ENCODE data around the gene FBN3.
A peak's percentile ranks its signal among the peaks of the same experiment; 100 is the strongest.
"Not testable (repeated sequence)": the region's sequence is repeated elsewhere in the genome, so short reads cannot be mapped to it uniquely, and the experiment has no call there.

The FBN3 gene

GRCh38 chr19:8117991-8118390 is 31.4 kb downstream of the FBN3 start:
- no peak for DNase-seq (ENCODE audit: low spot score)

GRCh38 chr19:8116437-8117293 is 32.7 kb downstream of the FBN3 start:
- DNase-seq (ENCODE audit: low spot score), result no peak

GRCh38 chr19:8115805-8116396 is 33.5 kb downstream of the FBN3 start:
- no peak for DNase-seq (ENCODE audit: low spot score)

GRCh38 chr19:8113017-8113416 is 36.4 kb downstream of the FBN3 start:
- no peak for DNase-seq (ENCODE audit: low spot score)

GRCh38 chr19:8111376-8111775 is 38.0 kb downstream of the FBN3 start:
- peak; percentile 8 for DNase-seq (ENCODE audit: low spot score)

- peak; percentile 10 for DNase-seq (ENCODE audit: low spot score)
Observed at GRCh38 chr19:8110931-8111330, 38.5 kb downstream of the FBN3 start.

GRCh38 chr19:8109890-8110662 is 39.3 kb downstream of the FBN3 start:
- no peak for DNase-seq (ENCODE audit: low spot score)

- DNase-seq (ENCODE audit: low spot score), result no peak
Observed at GRCh38 chr19:8109455-8109854, 39.9 kb downstream of the FBN3 start.

- DNase-seq (ENCODE audit: low spot score), result no peak
Observed at GRCh38 chr19:8108560-8109445, 40.6 kb downstream of the FBN3 start.

GRCh38 chr19:8107301-8107903 is 42.0 kb downstream of the FBN3 start:
- DNase-seq (ENCODE audit: low spot score), result no peak

GRCh38 chr19:8105471-8105870 is 43.9 kb downstream of the FBN3 start:
- no peak for DNase-seq (ENCODE audit: low spot score)

GRCh38 chr19:8101910-8102309 is 47.5 kb downstream of the FBN3 start:
- not testable (repeated sequence) for DNase-seq (ENCODE audit: low spot score)

- no peak for DNase-seq (ENCODE audit: low spot score)
Observed at GRCh38 chr19:8101311-8101710, 48.1 kb downstream of the FBN3 start.

GRCh38 chr19:8097681-8098567 is 51.5 kb downstream of the FBN3 start:
- no peak for DNase-seq (ENCODE audit: low spot score)

- no peak for DNase-seq (ENCODE audit: low spot score)
Observed at GRCh38 chr19:8097198-8097597, 52.2 kb downstream of the FBN3 start.

GRCh38 chr19:8096071-8096470 is 53.3 kb downstream of the FBN3 start:
- no peak for DNase-seq (ENCODE audit: low spot score)

- DNase-seq (ENCODE audit: low spot score), result no peak
Observed at GRCh38 chr19:8095354-8095886, 54.0 kb downstream of the FBN3 start.

GRCh38 chr19:8094336-8094735 is 55.1 kb downstream of the FBN3 start:
- no peak for DNase-seq (ENCODE audit: low spot score)

GRCh38 chr19:8093740-8094139 is 55.7 kb downstream of the FBN3 start:
- DNase-seq (ENCODE audit: low spot score), result no peak

- DNase-seq (ENCODE audit: low spot score), result no peak
Observed at GRCh38 chr19:8090950-8091349, 58.4 kb downstream of the FBN3 start.
